ENCODE data around the gene CDH11.

GRCh38 chr16:65021852-65022595 is 99.8 kb downstream of the CDH11 start:
- TF ChIP-seq CTCF (conservative IDR thresholded peaks at IDR 0.05; ENCODE audit: low read length) = no peak
- no peak for TF ChIP-seq EZH2phosphoT487 (IDR thresholded peaks at IDR 0.05; ENCODE audit: borderline replicate concordance)

Measured in Loucy (cell line).